ENCODE data around the gene AKAP13.
A peak's percentile ranks its signal among the peaks of the same experiment; 100 is the strongest.

The AKAP13 gene

GRCh38 chr15:85688711-85689110 is 308.3 kb downstream of the AKAP13 start:
- DNase-seq: peak; percentile 18

- DNase-seq: peak; percentile 87
Measured at GRCh38 chr15:85689729-85690128, 309.3 kb downstream of the AKAP13 start.

DNA sequence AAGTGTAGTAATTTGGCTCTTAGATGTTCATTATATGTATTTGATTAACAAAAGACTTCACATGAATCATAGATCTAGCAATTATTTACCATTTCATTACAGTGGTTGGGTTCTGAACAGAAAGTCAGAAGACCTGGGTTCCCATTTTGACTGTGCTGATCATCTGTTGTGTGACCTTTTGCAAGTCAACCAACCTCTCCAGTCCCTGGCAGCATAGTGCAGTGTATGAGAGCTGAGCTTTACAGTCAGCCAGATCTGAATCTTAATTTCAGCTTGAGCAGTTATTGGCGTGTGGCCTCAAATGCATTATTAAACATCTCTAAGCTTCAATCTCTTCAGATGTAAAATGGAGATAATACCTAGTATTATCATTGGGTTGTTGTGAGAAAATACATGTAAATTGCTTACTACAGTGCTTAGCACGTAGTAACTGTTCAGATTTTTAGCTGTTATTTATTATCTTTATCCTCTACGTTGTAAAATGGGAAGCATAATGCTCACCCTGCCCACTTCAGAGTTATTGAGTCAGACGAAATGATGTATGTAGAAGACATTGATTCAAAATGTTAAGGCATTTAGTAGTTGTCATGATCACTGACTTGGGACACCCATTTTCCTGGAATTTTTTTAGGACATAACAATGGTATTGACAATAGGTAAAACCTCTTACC is 310.3 kb downstream of the AKAP13 start:
- DNase-seq: peak; percentile 65

GRCh38 chr15:85691350-85692240 is 311.2 kb downstream of the AKAP13 start:
- DNase-seq: peak; percentile 27

- no peak for DNase-seq
Measured at GRCh38 chr15:85692321-85692720, 311.9 kb downstream of the AKAP13 start.

DNA sequence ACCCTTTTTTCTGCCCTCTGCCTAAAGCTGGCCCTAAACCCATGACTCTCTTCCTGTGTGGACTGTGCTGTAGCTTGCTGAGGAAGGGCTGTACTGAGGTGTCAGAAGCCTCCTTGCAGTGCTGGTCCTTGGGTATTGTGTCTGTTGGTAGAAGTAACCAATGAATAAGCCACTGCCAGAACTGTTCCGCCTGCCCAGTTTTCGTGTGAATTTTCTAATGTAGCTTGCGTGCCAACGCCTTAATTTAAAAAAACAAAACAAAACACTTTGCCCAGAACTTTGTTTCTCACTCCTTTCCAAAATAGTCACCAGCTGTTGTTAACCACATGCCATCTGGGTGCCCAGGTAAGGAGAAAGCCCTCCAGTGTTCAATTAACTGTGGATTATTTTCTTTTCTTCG is 312.5 kb downstream of the AKAP13 start:
- peak; percentile 16 for DNase-seq

DNA sequence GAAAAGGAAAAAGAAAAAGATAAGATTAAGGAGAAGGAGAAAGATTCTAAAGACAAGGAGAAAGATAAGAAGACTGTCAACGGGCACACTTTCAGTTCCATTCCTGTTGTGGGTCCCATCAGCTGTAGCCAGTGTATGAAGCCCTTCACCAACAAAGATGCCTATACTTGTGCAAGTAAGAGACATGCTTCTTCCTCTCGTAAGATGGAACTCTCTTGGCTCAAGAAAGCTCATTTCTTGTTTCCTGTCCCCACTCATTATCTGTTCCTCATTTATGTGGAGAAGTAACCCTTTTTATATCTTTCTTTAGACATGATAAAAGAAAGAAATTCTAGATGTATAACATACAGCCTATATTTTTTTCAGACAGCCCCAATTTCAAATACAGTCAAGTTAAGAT is 312.9 kb downstream of the AKAP13 start:
- DNase-seq: peak; percentile 78

DNA sequence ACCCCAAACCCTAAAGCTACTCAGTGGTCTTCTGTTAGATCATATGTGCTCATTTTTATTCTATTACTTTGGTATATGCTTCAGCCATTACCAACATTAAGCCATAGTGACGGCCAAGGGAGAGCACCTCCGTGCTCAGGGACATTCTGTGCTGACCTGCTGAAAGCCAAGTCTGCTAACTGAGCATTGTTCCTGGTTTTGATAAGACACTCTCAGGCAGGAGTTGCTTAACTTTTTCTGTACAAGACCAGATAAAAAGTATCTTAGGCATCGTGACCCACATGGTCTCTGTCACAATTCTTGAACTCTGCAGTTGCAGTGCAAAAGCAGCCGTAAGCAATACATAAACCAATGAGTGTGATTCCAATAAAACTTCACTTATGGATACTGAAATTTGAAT is 313.7 kb downstream of the AKAP13 start:
- peak; percentile 57 for DNase-seq

DNA sequence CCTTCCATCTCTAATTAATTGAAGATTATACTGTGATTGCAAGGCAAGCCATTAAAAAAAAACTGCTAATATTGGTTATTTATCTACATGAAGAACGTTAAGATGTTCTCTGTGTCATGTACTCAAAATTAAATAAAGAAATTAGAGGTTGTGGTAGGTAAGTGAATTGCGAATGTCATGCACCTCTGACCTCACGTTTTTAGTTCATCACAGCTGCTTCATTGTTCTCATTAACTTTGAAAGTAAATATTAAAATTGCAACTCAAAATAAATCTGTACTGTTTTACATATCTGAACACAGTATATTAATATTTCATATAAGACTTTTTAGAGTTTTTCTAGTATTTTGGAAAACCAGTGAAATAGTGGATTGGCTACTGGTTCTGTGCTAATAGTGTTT is 320.4 kb downstream of the AKAP13 start:
- DNase-seq: no peak

- peak; percentile 85 for DNase-seq
Measured at GRCh38 chr15:85702321-85703101, 322.1 kb downstream of the AKAP13 start.

GRCh38 chr15:85704066-85704465 is 323.7 kb downstream of the AKAP13 start:
- peak; percentile 39 for DNase-seq

DNA sequence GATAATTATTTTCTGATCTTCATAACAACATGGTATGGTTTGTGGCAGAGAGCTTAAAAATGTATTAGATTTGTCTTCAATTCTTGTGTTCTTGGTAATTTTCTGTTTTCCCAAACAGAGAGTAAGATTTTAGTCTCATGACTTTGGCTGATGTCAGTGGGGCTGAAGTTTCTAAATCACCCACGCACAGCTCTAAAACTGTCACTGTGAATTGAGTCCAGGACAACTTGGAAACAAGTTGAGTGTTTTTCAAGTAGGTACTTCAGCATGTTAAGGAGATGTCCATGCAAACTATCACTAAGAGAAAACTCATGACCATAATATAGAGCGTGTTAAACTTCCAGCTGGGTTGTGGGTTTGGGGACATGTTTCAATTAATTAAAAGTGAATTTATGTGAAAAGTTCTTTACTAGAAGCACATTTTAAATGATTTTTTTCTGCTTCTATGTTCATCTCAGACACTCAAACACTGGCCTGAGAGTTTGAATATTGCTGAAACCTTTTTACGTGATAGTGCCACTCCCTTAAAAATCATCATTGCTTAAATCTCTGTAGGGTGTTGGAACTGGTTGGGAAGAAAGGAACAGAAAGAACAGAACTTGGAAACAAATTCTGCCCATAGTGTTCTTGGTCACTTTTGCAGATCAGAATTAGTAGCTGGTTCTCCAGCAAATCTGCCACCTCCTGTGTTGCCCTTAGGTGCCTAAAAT is 324.5 kb downstream of the AKAP13 start:
- peak; percentile 88 for DNase-seq

- DNase-seq: peak; percentile 62
Measured at GRCh38 chr15:85706779-85707518, 326.5 kb downstream of the AKAP13 start.

- peak; percentile 88 for DNase-seq
Measured at GRCh38 chr15:85707519-85708338, 327.3 kb downstream of the AKAP13 start.

DNA sequence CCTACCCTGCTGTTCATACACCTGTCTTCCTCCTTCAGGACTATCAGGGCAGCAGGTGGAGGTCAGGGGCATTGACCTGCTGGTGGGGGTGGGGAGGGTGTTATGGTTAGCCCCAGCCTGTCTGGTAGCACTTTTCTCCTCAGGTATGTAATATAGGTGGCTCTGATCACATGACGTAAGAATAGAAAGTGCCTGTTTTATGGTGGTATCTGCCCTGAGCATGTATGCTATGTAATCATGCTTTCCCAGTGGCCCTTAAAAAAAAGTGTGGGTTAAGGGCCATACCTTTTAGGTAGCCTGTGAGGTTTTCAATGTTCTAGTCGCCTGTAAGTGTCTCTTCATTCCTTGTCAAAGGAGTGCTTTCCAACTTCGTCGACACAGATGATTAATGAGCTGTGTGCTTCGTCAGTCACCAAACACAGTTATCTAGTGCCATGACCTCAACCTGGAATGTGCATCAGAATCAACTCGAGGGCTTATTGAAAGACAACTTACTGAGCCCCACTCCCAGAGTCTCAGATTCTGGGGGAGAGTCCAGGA is 328.1 kb downstream of the AKAP13 start:
- no peak for DNase-seq

- DNase-seq: no peak
Measured at GRCh38 chr15:85709250-85709649, 328.8 kb downstream of the AKAP13 start.

GRCh38 chr15:85710340-85710842 is 330.0 kb downstream of the AKAP13 start:
- DNase-seq: peak; percentile 67

DNA sequence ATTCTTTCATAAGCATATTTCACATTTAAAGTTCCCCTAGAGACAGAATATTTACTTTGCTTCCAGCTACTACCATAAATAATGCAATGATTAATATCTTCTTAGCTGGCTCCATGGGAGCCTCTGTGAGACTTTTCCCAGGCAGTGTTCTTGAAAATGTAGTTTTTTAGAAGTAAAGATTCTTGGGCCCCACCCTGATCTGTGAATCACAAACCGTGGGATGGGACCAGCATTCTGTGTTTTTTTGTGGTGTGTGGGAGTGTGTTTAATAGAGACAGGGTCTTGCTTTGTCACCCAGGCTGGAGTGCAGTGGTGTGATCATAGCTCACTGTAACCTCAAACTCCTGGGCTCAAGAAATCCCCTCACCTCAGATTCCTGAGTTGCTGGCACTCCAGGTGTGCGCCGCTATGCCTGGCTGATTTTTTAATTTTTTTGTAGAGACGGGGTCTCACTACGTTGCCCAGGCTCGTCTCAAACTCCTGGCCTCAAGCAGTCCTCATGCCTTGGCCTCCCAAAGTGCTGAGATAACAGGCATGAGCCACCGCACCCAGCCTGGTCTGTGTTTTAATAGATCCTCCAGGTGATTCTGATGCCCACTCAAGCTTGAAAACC is 331.3 kb downstream of the AKAP13 start:
- peak; percentile 44 for DNase-seq

DNA sequence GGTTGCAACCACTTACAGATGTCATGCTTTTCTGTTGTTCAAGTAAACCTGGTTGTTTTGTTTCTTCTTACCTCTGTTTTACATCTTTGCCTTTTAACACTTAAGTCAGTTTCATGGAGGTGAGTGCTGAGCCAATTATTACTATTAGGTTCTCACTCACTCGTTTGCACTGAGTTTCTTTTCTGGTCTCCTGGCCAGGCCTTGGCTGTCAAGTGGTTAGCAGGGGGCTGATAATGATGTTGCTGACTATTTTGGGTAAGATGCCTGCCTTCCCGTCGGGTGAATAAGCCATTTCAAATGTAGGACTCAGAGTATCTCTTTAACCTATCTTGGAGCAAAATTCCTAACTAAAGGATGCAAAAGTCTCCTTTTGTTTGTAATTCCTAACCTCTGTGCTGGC is 335.9 kb downstream of the AKAP13 start:
- DNase-seq: no peak

DNA sequence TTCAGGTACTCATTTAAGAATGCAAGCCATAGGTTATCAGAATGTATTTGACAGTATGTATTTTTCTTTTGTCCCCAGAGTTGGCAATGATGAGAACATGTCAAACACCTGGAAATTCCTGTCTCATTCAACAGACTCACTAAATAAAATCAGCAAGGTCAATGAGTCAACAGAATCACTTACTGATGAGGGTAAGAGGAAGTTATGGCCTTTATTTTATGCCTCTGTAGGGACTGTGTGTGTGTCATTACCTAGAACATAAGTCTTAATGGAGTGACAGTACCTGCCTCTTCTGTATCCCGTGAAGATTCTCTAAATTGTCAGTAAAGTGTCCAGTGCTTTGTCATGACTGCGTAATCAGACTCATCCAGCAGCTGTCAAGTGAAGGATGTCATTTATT is 336.8 kb downstream of the AKAP13 start:
- DNase-seq: no peak
